Epithelial cell of prostate (primary cell): Measurements from ENCODE around the gene NMT1.

Source experiments
- DNase-seq: peaks from one replicate; pipeline ENCODE4 v3.0.0-alpha.2; 2011; ENCODE audit warnings: low read depth, low spot score
- H3K27ac ChIP-seq: fragments of 450-650 bp; 2 replicates; pipeline ENCODE4 v1.5.1; 2017; ENCODE audit warnings: mild to moderate bottlenecking

Gene NMT1

GRCh38 chr17:45130681-45131615, 69.8 kb downstream of the NMT1 start:
- no peak for DNase-seq
- H3K27ac ChIP-seq = peak overlapping the region; percentile 94

- H3K27ac ChIP-seq = peak overlapping the region; percentile 94
- no peak for DNase-seq
These were observed 70.7 kb downstream of the NMT1 start for GRCh38 chr17:45131616-45132319.

GRCh38 chr17:45132320-45132571, 71.1 kb downstream of the NMT1 start, which contains the start of gene PLCD3:
TSS of gene PLCD3 (minus strand) at chr17:45132515. CDS start at chr17:45132410, 105 bp downstream.
- H3K27ac ChIP-seq = peak within 1 kb of the TSS; percentile 94
- no peak for DNase-seq

GRCh38 chr17:45132572-45133463, 71.7 kb downstream of the NMT1 start:
- DNase-seq = no peak
- peak overlapping the region; percentile 94 for H3K27ac ChIP-seq

GRCh38 chr17:45135192-45135977, 74.3 kb downstream of the NMT1 start, which contains the start of gene ACBD4:
TSS of gene ACBD4 (plus strand) at chr17:45135687. CDS start at chr17:45136145, 458 bp downstream.
- peak; percentile 77 for DNase-seq
- H3K27ac ChIP-seq = no peak within 1 kb of the TSS

GRCh38 chr17:45135978-45136791, 75.1 kb downstream of the NMT1 start:
- DNase-seq = no peak
- H3K27ac ChIP-seq = no peak overlapping the region

- DNase-seq = no peak
- H3K27ac ChIP-seq = no peak overlapping the region
These were observed 75.9 kb downstream of the NMT1 start for GRCh38 chr17:45136846-45137560.

- no peak for DNase-seq
- H3K27ac ChIP-seq = no peak overlapping the region
These were observed 76.6 kb downstream of the NMT1 start for GRCh38 chr17:45137561-45138305.

- DNase-seq = no peak
- H3K27ac ChIP-seq = no peak overlapping the region
These were observed 77.9 kb downstream of the NMT1 start for GRCh38 chr17:45138911-45139532.

- DNase-seq = no peak
- H3K27ac ChIP-seq = no peak overlapping the region
These were observed 78.4 kb downstream of the NMT1 start for GRCh38 chr17:45139533-45139920.

- no peak overlapping the region for H3K27ac ChIP-seq
- no peak for DNase-seq
These were observed 82.1 kb downstream of the NMT1 start for GRCh38 chr17:45143094-45143670.

- no peak for DNase-seq
- H3K27ac ChIP-seq = peak overlapping the region; percentile 44
These were observed 82.7 kb downstream of the NMT1 start for GRCh38 chr17:45143767-45144198.

GRCh38 chr17:45144199-45145034, 83.3 kb downstream of the NMT1 start:
- no peak for DNase-seq
- H3K27ac ChIP-seq = peak overlapping the region; percentile 44

GRCh38 chr17:45145035-45145389, 83.9 kb downstream of the NMT1 start:
- H3K27ac ChIP-seq = no peak overlapping the region
- DNase-seq = no peak

- peak overlapping the region; percentile 95 for H3K27ac ChIP-seq
- no peak for DNase-seq
These were observed 85.0 kb downstream of the NMT1 start for GRCh38 chr17:45146166-45146565.

GRCh38 chr17:45146592-45146889, 85.4 kb downstream of the NMT1 start:
- peak overlapping the region; percentile 95 for H3K27ac ChIP-seq
- no peak for DNase-seq
